GM12874 (cell line): Measurements from ENCODE around the gene FARP2.

Experiments
- TF ChIP-seq, protein P1 (sequence below): IDR thresholded peaks from 2 replicates; pipeline ENCODE4 v1.5.1; 2011; ENCODE audit warnings: low read depth, mild to moderate bottlenecking, control low read depth, low read length, moderate library complexity; ENCODE audit not compliant: insufficient read depth

FARP2 gene

DNA sequence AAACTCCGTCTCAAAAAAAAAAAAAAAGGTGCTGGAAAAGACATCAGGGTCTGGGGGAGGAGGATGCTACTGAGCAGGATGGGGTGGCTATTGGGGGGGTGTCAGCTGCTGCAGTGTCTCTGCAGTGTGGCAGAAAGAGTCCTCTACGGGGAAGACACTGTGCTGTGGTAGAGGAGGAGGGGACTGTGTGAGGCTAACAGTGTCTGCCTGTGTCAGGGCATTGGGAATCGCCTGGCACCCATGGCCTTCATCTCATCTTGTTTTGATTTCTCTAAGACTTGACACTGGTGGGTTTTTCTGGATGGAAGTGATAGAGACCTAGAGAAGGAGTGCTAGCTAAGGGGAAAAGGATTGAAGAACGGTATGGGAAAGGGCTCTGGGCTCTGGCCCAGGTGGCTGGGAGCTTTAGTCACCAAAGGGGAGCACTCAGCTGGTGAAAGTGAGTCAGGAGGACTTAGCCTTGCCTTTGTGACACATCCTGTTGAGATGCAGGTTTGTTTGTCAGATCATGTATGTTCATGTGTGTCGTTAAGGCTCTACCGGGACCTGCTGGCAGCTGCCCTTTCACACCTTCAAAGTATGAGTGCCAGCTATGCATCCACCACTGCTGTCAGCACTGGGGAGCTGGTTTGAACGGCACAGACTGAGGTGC, 58.0 kb downstream of the FARP2 start:
- TF ChIP-seq, protein P1, sequence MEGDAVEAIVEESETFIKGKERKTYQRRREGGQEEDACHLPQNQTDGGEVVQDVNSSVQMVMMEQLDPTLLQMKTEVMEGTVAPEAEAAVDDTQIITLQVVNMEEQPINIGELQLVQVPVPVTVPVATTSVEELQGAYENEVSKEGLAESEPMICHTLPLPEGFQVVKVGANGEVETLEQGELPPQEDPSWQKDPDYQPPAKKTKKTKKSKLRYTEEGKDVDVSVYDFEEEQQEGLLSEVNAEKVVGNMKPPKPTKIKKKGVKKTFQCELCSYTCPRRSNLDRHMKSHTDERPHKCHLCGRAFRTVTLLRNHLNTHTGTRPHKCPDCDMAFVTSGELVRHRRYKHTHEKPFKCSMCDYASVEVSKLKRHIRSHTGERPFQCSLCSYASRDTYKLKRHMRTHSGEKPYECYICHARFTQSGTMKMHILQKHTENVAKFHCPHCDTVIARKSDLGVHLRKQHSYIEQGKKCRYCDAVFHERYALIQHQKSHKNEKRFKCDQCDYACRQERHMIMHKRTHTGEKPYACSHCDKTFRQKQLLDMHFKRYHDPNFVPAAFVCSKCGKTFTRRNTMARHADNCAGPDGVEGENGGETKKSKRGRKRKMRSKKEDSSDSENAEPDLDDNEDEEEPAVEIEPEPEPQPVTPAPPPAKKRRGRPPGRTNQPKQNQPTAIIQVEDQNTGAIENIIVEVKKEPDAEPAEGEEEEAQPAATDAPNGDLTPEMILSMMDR, result no peak

DNA sequence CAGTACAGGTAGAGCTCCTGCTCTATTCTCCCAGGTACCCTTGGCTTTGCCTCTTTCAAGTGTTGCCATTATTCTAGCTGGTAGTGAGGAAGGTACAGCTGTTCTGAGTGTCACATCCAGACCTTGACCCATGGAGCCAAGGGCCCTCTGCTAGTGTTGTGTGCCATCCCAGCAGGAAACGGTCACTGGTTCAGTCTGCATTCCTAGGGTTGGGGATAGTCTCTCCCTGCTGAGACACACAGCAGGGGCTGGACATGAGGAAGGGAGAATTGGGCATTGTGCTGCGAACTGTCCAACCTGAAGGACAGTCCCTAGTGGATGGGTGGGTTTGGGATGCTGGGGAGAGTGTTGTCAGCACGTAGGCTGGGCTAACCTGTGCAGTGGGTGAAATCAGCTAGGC, 59.1 kb downstream of the FARP2 start:
- TF ChIP-seq, protein P1, result no peak

DNA sequence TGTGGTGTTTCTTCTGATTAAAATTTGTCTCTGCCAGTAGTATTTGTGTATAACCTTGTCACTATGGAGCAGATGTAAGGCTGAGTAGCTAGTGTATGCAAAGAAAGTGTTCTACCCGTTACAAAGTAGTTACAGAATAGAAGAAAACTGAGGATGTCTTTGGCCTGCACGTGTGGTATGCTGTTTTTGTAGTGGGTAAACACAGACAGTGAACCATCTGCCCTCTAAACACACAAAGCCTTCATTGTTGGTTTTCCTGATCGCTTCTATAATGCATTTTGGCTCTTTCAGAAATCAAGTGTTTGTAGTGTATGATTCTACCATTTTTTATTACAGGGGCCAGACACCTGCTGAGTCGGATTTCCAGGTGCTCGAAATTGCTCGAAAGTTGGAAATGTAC, 61.5 kb downstream of the FARP2 start:
- TF ChIP-seq, protein P1, result no peak

DNA sequence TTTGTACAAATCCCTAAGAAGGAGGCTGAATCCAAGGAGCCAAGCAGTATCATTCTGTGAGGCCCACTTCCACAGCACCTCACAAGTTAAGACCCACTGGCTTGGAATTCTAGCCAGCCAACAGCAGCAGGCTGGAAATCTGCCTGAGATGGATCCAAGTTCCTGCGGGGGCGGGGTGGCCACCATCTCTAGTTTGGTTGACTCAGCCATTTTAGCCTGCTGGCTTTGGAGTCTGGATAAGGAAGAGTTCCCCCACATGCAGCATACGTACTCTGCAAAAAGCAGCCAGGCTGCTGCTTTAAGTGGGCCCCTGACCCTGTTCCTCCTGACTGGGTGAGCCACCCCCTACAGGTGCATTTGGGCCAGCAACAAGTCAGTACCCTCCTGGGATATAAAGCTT, 65.2 kb downstream of the FARP2 start:
- TF ChIP-seq, protein P1, result no peak

DNA sequence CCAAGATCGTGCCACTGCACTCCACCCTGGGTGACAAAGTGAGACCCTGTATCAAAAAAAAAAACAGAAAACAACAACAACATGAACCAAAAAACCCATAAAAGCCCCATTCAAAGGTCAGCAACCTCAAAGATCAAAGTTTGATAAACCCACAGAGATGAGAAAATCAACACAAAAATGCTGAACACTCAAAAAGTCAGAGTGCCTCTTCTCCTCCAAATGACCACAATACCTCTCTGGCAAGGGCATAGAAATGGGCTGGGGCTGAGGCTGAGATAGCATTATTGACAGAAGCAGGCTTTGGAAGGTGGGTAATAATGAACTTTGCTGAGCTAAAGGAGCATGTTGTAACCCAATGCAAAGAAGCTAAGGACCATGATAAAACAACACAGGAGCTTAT, 66.3 kb downstream of the FARP2 start:
- TF ChIP-seq, protein P1, result no peak

DNA sequence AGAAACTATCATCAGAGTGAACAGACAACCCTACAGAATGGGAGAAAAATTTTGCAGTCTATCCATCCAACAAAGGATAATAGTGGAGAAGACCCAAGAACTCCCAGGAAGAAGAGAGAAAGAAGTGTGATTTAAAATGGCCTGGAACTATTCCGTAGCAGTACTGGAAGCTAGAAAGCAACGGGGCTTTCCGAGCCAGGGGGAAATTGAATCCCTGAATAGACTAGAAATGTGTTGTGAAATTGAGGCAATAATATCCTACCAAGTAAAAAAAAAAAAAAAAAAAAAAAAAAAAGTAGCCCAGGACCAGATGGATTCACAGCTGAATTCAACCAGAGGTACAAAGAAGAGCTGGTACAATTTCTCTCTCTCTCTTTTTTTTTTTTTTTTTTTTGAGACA, 69.3 kb downstream of the FARP2 start:
- TF ChIP-seq, protein P1, result no peak

DNA sequence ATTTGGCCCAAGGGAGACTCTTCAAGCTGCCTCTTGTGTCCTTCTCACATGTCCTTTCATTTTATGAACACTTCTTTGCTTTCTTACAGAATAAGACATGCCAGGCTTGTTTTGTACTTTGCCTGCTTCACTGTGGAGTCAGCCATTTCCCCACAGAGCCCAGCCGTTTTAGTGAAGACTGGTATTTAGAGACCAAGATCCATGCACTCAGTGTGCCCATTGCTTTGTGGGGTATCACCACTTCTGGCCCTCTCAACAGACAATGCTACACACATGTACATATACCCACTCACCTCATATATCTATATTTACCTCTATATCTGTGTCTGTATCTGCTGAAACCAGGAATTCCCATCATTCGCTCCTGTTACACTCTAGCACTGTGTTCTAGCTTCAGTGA, 74.1 kb downstream of the FARP2 start:
- TF ChIP-seq, protein P1, result no peak
